Left lung (tissue), 10 donors: ENCODE measurements around the gene P3H2. TPM values are rescaled to one million over a fixed set of nuclear protein-coding genes. Genes with fewer than 3 reads are reported as not detected.

ENCODE experiments used
- ATAC-seq: fragments of 200-7000 bp; cut with Tn5 transposase; one replicate; pipeline ENCODE4 v1.9.1; 2020; ENCODE audit warnings: moderate library complexity
- DNase-seq, 4 donors: peaks; one replicate each; pipeline ENCODE4 v3.0.0-alpha.2; 2013 to 2020
- H3K27ac ChIP-seq, 2 donors: fragments of 200-600 bp; sonication (generic) in 1 of 2; one replicate each; pipeline versions ENCODE4 v1.5.0 to v1.8.0; 2020 to 2021
- H3K27me3 ChIP-seq, 2 donors: fragments of 200-600 bp; sonication (generic) in 1 of 2; one replicate each; pipeline versions ENCODE4 v1.5.0 to v1.8.0; 2020 to 2021
- H3K36me3 ChIP-seq, 2 donors: fragments of 200-600 bp; sonication (generic) in 1 of 2; one replicate each; pipeline versions ENCODE4 v1.5.0 to v1.8.0; 2020 to 2021
- H3K4me1 ChIP-seq, 2 donors: fragments of 200-600 bp; one replicate each; pipeline ENCODE4 v1.8.0; 2021
- H3K4me3 ChIP-seq, 2 donors: fragments of 200-600 bp; sonication (generic) in 1 of 2; one replicate each; pipeline versions ENCODE4 v1.5.0 to v1.8.0; 2020 to 2021; ENCODE audit warnings: mild to moderate bottlenecking in 1 of 2
- H3K9me3 ChIP-seq, 2 donors: fragments of 200-600 bp; sonication (generic) in 1 of 2; one replicate each; pipeline versions ENCODE4 v1.5.0 to v1.8.0; 2020 to 2021
- CTCF ChIP-seq, 2 donors: fragments of 200-600 bp; sonication (generic) in 1 of 2; IDR thresholded peaks; one replicate each; pipeline versions ENCODE4 v1.5.0 to v1.8.0; 2021; ENCODE audit warnings: antibody characterized with exemption in 2 of 2
- intact Hi-C, 2 donors: fragments of 100-400 bp; cut with DNase I; formaldehyde crosslinking; loops; one replicate each; pipeline versions ENCODE4 v1.11.2 to v1.14.2; 2022
- polyA plus RNA-seq, 6 donors: library from polyadenylated mRNA; unstranded; fragments of 120-200 nt; gene quantifications; one replicate each; pipeline ENCODE4 v1.2.1, GENCODE V29; 2013; ENCODE audit not compliant: insufficient read length in 6 of 6
- total RNA-seq, 2 donors: library from RNA; stranded (reverse); fragmentation: NEBNext Ultra II Directional; extraction: Animal tissue kit (Norgen Biotek cat#: 25700); gene quantifications; one replicate each; pipeline ENCODE4 v1.2.1, GENCODE V29; 2021
- donor health status: DM: no; HTN: yes; CAD: no.
- donor health status: DM: no; HTN: no; CAD: no.

P3H2 gene
- total and polyA plus RNA-seq, 8 donors, result 29.1 to 50.7 (median 36.1) TPM

- Histone ChIP-seq H3K27me3 (no peaks in the 10 kb centered on the region), H3K36me3 (no peaks in the 10 kb centered on the region), H3K4me1 (no peaks in the 10 kb centered on the region), H3K4me3 (no peak overlapping the region), H3K27ac (no peak overlapping the region), H3K9me3 (no peaks in the 10 kb centered on the region)
- no peak for TF ChIP-seq CTCF (IDR thresholded peaks at IDR 0.05)
- intact Hi-C loops, result no loop called here
- ATAC-seq (no peak), DNase-seq (no peak)
These were observed 167.1 kb downstream of the P3H2 start for GRCh38 chr3:189953551-189953950.

GRCh38 chr3:189952272-189952671, 168.4 kb downstream of the P3H2 start:
- Histone ChIP-seq H3K27ac (no peak overlapping the region), H3K9me3 (no peaks in the 10 kb centered on the region), H3K36me3 (no peaks in the 10 kb centered on the region), H3K4me1 (no peaks in the 10 kb centered on the region), H3K4me3 (no peak overlapping the region), H3K27me3 (no peaks in the 10 kb centered on the region)
- intact Hi-C loops, result no loop called here
- ATAC-seq (no peak), DNase-seq (no peak)
- TF ChIP-seq CTCF (IDR thresholded peaks at IDR 0.05), result no peak

GRCh38 chr3:189950258-189950657, 170.4 kb downstream of the P3H2 start:
- TF ChIP-seq CTCF (IDR thresholded peaks at IDR 0.05), result no peak
- ATAC-seq, result no peak
- no peaks in the 10 kb centered on the region for H3K36me3 ChIP-seq

GRCh38 chr3:189949580-189949979, 171.1 kb downstream of the P3H2 start:
- DNase-seq (no peak), ATAC-seq (no peak)
- no peak for TF ChIP-seq CTCF (IDR thresholded peaks at IDR 0.05)
- Histone ChIP-seq H3K4me3 (no peak overlapping the region), H3K27ac (no peak overlapping the region), H3K4me1 (no peaks in the 10 kb centered on the region), H3K9me3 (no peaks in the 10 kb centered on the region), H3K36me3 (no peaks in the 10 kb centered on the region), H3K27me3 (no peaks in the 10 kb centered on the region)
- intact Hi-C loops, result no loop called here

More at GRCh38 chr3:189950258-189950657, 170.4 kb downstream of the P3H2 start:
- DNase-seq, result no peak
- Histone ChIP-seq H3K27ac (no peak overlapping the region), H3K4me1 (no peaks in the 10 kb centered on the region), H3K4me3 (no peak overlapping the region), H3K27me3 (no peaks in the 10 kb centered on the region), H3K9me3 (no peaks in the 10 kb centered on the region)
- intact Hi-C loops, result no loop called here

GRCh38 chr3:189948724-189949045, 172.0 kb downstream of the P3H2 start:
- no peak for ATAC-seq
- intact Hi-C loops, result no loop called here

More at GRCh38 chr3:189948724-189949045, 172.0 kb downstream of the P3H2 start:
- peak in 1 of 2 donors; percentile 0 for TF ChIP-seq CTCF (IDR thresholded peaks at IDR 0.05)
- no peaks in the 10 kb centered on the region for H3K36me3 ChIP-seq
- DNase-seq, result no peak
- H3K27ac ChIP-seq, result no peak overlapping the region
- no peaks in the 10 kb centered on the region for H3K4me1 ChIP-seq
- H3K27me3 ChIP-seq, result no peaks in the 10 kb centered on the region
- no peak overlapping the region for H3K4me3 ChIP-seq
- H3K9me3 ChIP-seq, result no peaks in the 10 kb centered on the region
